Inferior parietal cortex (tissue), 1 donor: ENCODE results near the gene CCDC92B.
"Not testable (repeated sequence)": the region's sequence is repeated elsewhere in the genome, so short reads cannot be mapped to it uniquely, and the experiment has no call there.

ENCODE experiments used
- DNase-seq: peaks from one replicate; pipeline ENCODE4 v3.0.0-alpha.2; 2016; ENCODE audit errors: extremely low spot score

Gene CCDC92B

GRCh38 chr17:2749058-2749783 lies at the start of gene CCDC92B:
Gene CCDC92B (minus strand): TSS chr17:2749652. CDS start chr17:2735145, 14,507 bp downstream.
- no peak for DNase-seq

- DNase-seq = no peak
Observed at GRCh38 chr17:2798678-2799077, 49.2 kb upstream of the CCDC92B start.

GRCh38 chr17:2798188-2798587 lies 48.7 kb upstream of the CCDC92B start:
- no peak for DNase-seq

- DNase-seq = no peak
Observed at GRCh38 chr17:2797637-2798036, 48.2 kb upstream of the CCDC92B start.

GRCh38 chr17:2797226-2797625 lies 47.8 kb upstream of the CCDC92B start:
- no peak for DNase-seq

- DNase-seq = no peak
Observed at GRCh38 chr17:2796164-2797125, 47.0 kb upstream of the CCDC92B start, which contains the start of gene RAP1GAP2. Gene RAP1GAP2 (plus strand): TSS chr17:2796438. CDS start chr17:2796528, 90 bp downstream.

GRCh38 chr17:2795441-2796163 lies 46.1 kb upstream of the CCDC92B start:
- no peak for DNase-seq

- no peak for DNase-seq
Observed at GRCh38 chr17:2794111-2794803, 44.8 kb upstream of the CCDC92B start.

GRCh38 chr17:2792366-2793169 lies 43.1 kb upstream of the CCDC92B start:
- DNase-seq = no peak

GRCh38 chr17:2789700-2790099 lies 40.2 kb upstream of the CCDC92B start:
- no peak for DNase-seq

- DNase-seq = peak; percentile 83
Observed at GRCh38 chr17:2786176-2786881, 36.9 kb upstream of the CCDC92B start.

- DNase-seq = not testable (repeated sequence)
Observed at GRCh38 chr17:2785376-2785775, 35.9 kb upstream of the CCDC92B start.

GRCh38 chr17:2784864-2785263 lies 35.4 kb upstream of the CCDC92B start:
- DNase-seq = no peak

- no peak for DNase-seq
Observed at GRCh38 chr17:2783310-2784030, 34.0 kb upstream of the CCDC92B start.

GRCh38 chr17:2782055-2782454 lies 32.6 kb upstream of the CCDC92B start:
- no peak for DNase-seq

- not testable (repeated sequence) for DNase-seq
Observed at GRCh38 chr17:2781598-2781997, 32.1 kb upstream of the CCDC92B start.

GRCh38 chr17:2780931-2781454 lies 31.5 kb upstream of the CCDC92B start:
- no peak for DNase-seq

- DNase-seq = no peak
Observed at GRCh38 chr17:2780256-2780655, 30.8 kb upstream of the CCDC92B start.

GRCh38 chr17:2779545-2779944 lies 30.1 kb upstream of the CCDC92B start:
- DNase-seq = no peak
